GM13976 (cell line): ENCODE results near the gene ALOX12B.

ENCODE experiments used
- DNase-seq: peaks from one replicate; pipeline ENCODE4 v3.0.0; 2012; ENCODE audit warnings: low spot score
- in situ Hi-C: fragments of 300-500 bp; cut with MboI; formaldehyde crosslinking; loops from one replicate; pipeline ENCODE4 v1.12.0; 2022; ENCODE audit warnings: low sequenced_read_pairs, mixed read lengths, inconsistent platforms; ENCODE audit not compliant: unreplicated experiment
- TF ChIP-seq, protein P1 (sequence below): IDR thresholded peaks from 2 replicates; pipeline ENCODE4 v1.5.1; 2012; ENCODE audit warnings: borderline replicate concordance, mild to moderate bottlenecking; ENCODE audit not compliant: insufficient read depth; ENCODE audit errors: extremely low read depth, missing control alignments, control extremely low read depth

The ALOX12B gene

GRCh38 chr17:8118769-8119580 is 31.5 kb upstream of the ALOX12B start:
- TF ChIP-seq, protein P1, sequence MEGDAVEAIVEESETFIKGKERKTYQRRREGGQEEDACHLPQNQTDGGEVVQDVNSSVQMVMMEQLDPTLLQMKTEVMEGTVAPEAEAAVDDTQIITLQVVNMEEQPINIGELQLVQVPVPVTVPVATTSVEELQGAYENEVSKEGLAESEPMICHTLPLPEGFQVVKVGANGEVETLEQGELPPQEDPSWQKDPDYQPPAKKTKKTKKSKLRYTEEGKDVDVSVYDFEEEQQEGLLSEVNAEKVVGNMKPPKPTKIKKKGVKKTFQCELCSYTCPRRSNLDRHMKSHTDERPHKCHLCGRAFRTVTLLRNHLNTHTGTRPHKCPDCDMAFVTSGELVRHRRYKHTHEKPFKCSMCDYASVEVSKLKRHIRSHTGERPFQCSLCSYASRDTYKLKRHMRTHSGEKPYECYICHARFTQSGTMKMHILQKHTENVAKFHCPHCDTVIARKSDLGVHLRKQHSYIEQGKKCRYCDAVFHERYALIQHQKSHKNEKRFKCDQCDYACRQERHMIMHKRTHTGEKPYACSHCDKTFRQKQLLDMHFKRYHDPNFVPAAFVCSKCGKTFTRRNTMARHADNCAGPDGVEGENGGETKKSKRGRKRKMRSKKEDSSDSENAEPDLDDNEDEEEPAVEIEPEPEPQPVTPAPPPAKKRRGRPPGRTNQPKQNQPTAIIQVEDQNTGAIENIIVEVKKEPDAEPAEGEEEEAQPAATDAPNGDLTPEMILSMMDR, result peak; percentile 69
- in situ Hi-C loops, result no loop called here
- DNase-seq, result peak; percentile 89

GRCh38 chr17:8117980-8118768 is 30.7 kb upstream of the ALOX12B start, which contains the start of gene ALOXE3:
Gene ALOXE3 (minus strand): TSS chr17:8118514. CDS start chr17:8117990, 524 bp downstream.
- TF ChIP-seq, protein P1, result no peak
- in situ Hi-C loops, result no loop called here
- DNase-seq, result peak; percentile 39

GRCh38 chr17:8117367-8117979 is 30.0 kb upstream of the ALOX12B start:
- TF ChIP-seq, protein P1, result no peak
- in situ Hi-C loops, result no loop called here
- no peak for DNase-seq

- in situ Hi-C loops, result no loop called here
- no peak for DNase-seq
- TF ChIP-seq, protein P1, result no peak
These were observed 29.3 kb upstream of the ALOX12B start for GRCh38 chr17:8116776-8117175.

DNA sequence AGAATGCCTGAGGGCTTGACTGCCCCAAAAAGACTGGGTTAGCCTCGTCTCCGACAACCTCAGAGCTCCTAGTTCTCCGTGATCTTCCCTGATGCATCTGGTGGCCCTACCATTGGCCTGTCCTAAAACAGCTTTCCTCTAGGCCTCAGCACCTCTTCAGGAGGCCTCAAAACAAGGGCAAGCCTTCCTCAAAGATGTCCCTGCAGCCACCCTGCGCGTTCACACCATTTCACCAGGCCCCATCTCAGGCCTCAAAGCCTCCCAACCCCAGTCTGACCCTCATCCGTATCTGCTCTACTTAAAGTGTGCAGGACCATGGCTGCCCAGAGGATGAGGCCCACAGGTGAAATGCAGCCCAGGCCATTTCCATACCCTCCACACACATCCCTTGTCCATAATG is 23.4 kb upstream of the ALOX12B start:
- in situ Hi-C loops, result no loop called here
- DNase-seq, result no peak
- TF ChIP-seq, protein P1, result no peak

DNA sequence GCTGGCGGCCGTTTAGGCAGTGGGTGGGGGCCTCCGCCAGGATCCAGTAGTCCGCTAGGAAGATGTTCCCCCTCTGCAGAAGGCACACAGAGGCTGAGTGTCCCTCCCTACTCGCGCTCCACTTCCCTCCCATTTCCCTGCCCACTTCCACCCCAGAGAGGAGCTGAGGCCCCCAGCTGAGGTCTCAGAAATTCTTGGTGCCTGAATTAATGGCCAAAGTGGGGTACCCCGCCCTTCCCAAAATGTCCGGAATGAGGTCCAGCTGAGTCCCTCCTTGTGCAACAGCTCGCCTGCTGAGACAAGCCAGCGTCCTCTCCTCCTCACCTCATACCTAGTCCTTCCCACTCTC is 22.9 kb upstream of the ALOX12B start:
- in situ Hi-C loops, result no loop called here
- TF ChIP-seq, protein P1, result no peak
- no peak for DNase-seq
